Stomach (tissue), 4 donors: ENCODE data around the gene CALHM1.

Experiments used
- CTCF ChIP-seq, 7 experiments: fragments of 450-650 bp in 4 of 7; fragments of 200-600 bp in 3 of 7; sonication (generic) in 3 of 7; IDR thresholded peaks; one replicate each; pipeline ENCODE4 v1.5.1; 2016 to 2019; ENCODE audit warnings: antibody characterized with exemption in 7 of 7, control low read depth in 2 of 7, mild to moderate bottlenecking in 1 of 7
- EP300 ChIP-seq: sonication (generic); formaldehyde crosslinking; IDR thresholded peaks from one replicate; pipeline ENCODE4 v1.6.1; 2017; ENCODE audit warnings: antibody characterized with exemption
- POLR2A ChIP-seq, 4 donors: fragments of 450-650 bp; IDR thresholded peaks; one replicate each; pipeline ENCODE4 v1.6.1; 2016; ENCODE audit warnings: antibody characterized with exemption in 4 of 4, control low read depth in 2 of 4, mild to moderate bottlenecking in 1 of 4, moderate library complexity in 1 of 4
- POLR2AphosphoS5 ChIP-seq, 3 donors: sonication (generic); formaldehyde crosslinking; IDR thresholded peaks; one replicate each; pipeline ENCODE4 v1.6.1; 2016; ENCODE audit warnings: antibody characterized with exemption in 3 of 3

GRCh38 chr10:103470761-103471653, 12.3 kb upstream of the CALHM1 start:
- TF ChIP-seq CTCF (IDR thresholded peaks at IDR 0.05) (no peak), POLR2A (IDR thresholded peaks at IDR 0.05) (no peak), EP300 (no peak), POLR2AphosphoS5 (IDR thresholded peaks at IDR 0.05) (no peak)
